GM23248 (cell line): ENCODE results near the gene GAREM1.

Experiments used
- EZH2 ChIP-seq: fragments of 200-600 bp; sonication (generic); IDR thresholded peaks from 2 replicates; pipeline ENCODE4 v1.6.1; 2018; ENCODE audit warnings: antibody characterized with exemption, mild to moderate bottlenecking; ENCODE audit not compliant: insufficient read depth, poor library complexity, severe bottlenecking
- EZH2phosphoT487 ChIP-seq: fragments of 200-600 bp; sonication (generic); IDR thresholded peaks from 2 replicates; pipeline ENCODE4 v1.6.1; 2018; ENCODE audit warnings: antibody characterized with exemption, moderate library complexity, mild to moderate bottlenecking, low read depth; ENCODE audit not compliant: insufficient read depth

DNA sequence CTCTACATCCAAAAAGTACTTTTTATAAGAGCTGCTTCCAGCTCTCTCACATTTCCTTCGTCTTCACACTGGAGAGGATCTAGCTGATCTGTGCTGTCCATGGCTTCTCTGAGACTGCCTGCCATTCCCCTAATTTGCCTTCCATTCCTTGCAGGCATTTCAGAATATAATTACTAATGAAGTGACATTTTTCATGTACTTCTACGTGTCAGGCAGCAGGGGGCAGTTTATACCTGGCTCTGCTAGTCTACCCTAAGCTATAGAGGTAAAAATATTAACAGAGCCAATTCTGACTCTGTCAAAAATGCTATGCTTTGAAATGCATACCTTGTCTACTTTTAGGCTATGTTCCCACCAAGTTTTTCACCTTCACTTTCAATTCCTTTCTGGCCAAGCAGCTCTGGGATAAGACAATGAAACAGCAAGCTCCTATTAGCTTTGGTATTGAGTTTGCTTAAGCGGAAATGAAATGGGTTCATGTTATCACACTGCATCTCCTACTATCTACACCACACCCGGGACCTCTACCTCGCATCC, 198.9 kb downstream of the GAREM1 start:
- TF ChIP-seq EZH2 = no peak
- TF ChIP-seq EZH2phosphoT487 = no peak
